Colonic mucosa (tissue), 4 donors: ENCODE results near the gene LRRC8C. TPM values are rescaled to one million over a fixed set of nuclear protein-coding genes. Genes with fewer than 3 reads are reported as not detected.

Experiments
- DNase-seq: peaks from one replicate; pipeline ENCODE4 v3.0.0-alpha.2; 2020
- H3K27ac ChIP-seq: fragments of 200-600 bp; one replicate; pipeline ENCODE4 v1.8.0; 2021
- H3K27me3 ChIP-seq: fragments of 200-600 bp; one replicate; pipeline ENCODE4 v1.8.0; 2021
- H3K36me3 ChIP-seq: fragments of 200-600 bp; one replicate; pipeline ENCODE4 v1.8.0; 2021
- H3K4me1 ChIP-seq: fragments of 200-600 bp; one replicate; pipeline ENCODE4 v1.8.0; 2021; ENCODE audit warnings: mild to moderate bottlenecking
- H3K4me3 ChIP-seq: fragments of 200-600 bp; one replicate; pipeline ENCODE4 v1.8.0; 2021
- H3K9ac ChIP-seq, 2 donors: one replicate each; pipeline ENCODE4 v1.7.0; 2013; ENCODE audit warnings: control low read depth in 2 of 2, low read depth in 2 of 2, low read length in 2 of 2
- H3K9me3 ChIP-seq: fragments of 200-600 bp; one replicate; pipeline ENCODE4 v1.8.0; 2021
- CTCF ChIP-seq: fragments of 200-600 bp; IDR thresholded peaks from one replicate; pipeline ENCODE4 v1.8.0; 2022; ENCODE audit warnings: antibody characterized with exemption, mild to moderate bottlenecking
- intact Hi-C: fragments of 100-400 bp; cut with DNase I; formaldehyde crosslinking; loops from one replicate; pipeline ENCODE4 v1.14.1; 2022
- total RNA-seq, 2 donors: library from RNA; stranded (reverse); fragmentation: NEBNext Ultra II Directional in 1 of 2; extraction: Animal tissue kit (Norgen Biotek cat#: 25700) in 1 of 2; gene quantifications; one replicate each; pipeline ENCODE4 v1.2.1, GENCODE V29; 2021
- donor health status: healthy.
- donor health status: DM: no; HTN: no; CAD: no.
- donor health status: DM: no; HTN: no; CAD: no.

The LRRC8C gene
- total RNA-seq, 2 donors from 2014 or later: 1.2 to 3.3 TPM

- no peak overlapping the region for H3K27ac ChIP-seq
- H3K36me3 ChIP-seq: no peaks in the 10 kb centered on the region
- H3K9me3 ChIP-seq: no peaks in the 10 kb centered on the region
- DNase-seq: no peak
- intact Hi-C loops: loop anchor here (2.0 to 10.0 kb wide), 2 partner anchors 116 to 166 kb away; no protein-coding TSS in a partner anchor
- H3K27me3 ChIP-seq: no peaks in the 10 kb centered on the region
- TF ChIP-seq CTCF: peak; percentile 70
- no peak overlapping the region for H3K4me3 ChIP-seq
- no peak overlapping the region for H3K9ac ChIP-seq
- H3K4me1 ChIP-seq: no peaks in the 10 kb centered on the region
Measured at GRCh38 chr1:89598450-89599331, 34.2 kb upstream of the LRRC8C start.

GRCh38 chr1:89599332-89599630 lies 33.6 kb upstream of the LRRC8C start:
- TF ChIP-seq CTCF: no peak
- H3K9me3 ChIP-seq: no peaks in the 10 kb centered on the region
- intact Hi-C loops: loop anchor here (2.0 to 10.0 kb wide), 2 partner anchors 116 to 166 kb away; no protein-coding TSS in a partner anchor

GRCh38 chr1:89600451-89601224 lies 32.3 kb upstream of the LRRC8C start:
- H3K4me1 ChIP-seq: no peaks in the 10 kb centered on the region
- no peak overlapping the region for H3K4me3 ChIP-seq
- H3K9ac ChIP-seq: no peak overlapping the region
- no peaks in the 10 kb centered on the region for H3K36me3 ChIP-seq
- H3K27me3 ChIP-seq: no peaks in the 10 kb centered on the region
- H3K9me3 ChIP-seq: no peaks in the 10 kb centered on the region
- TF ChIP-seq CTCF: no peak
- no peak overlapping the region for H3K27ac ChIP-seq
- no peak for DNase-seq
- intact Hi-C loops: no loop called here

More at GRCh38 chr1:89599332-89599630, 33.6 kb upstream of the LRRC8C start:
- H3K36me3 ChIP-seq: no peaks in the 10 kb centered on the region
- H3K9ac ChIP-seq: no peak overlapping the region
- no peaks in the 10 kb centered on the region for H3K27me3 ChIP-seq
- no peak overlapping the region for H3K27ac ChIP-seq
- no peak overlapping the region for H3K4me3 ChIP-seq
- no peak for DNase-seq
- no peaks in the 10 kb centered on the region for H3K4me1 ChIP-seq

- Histone ChIP-seq H3K27me3 (no peaks in the 10 kb centered on the region), H3K4me1 (no peaks in the 10 kb centered on the region), H3K9me3 (no peaks in the 10 kb centered on the region), H3K9ac (no peak overlapping the region), H3K4me3 (no peak overlapping the region), H3K36me3 (no peaks in the 10 kb centered on the region), H3K27ac (no peak overlapping the region)
- TF ChIP-seq CTCF: no peak
- intact Hi-C loops: no loop called here
- no peak for DNase-seq
Measured at GRCh38 chr1:89602871-89603404, 30.0 kb upstream of the LRRC8C start.

GRCh38 chr1:89603651-89604413 lies 29.1 kb upstream of the LRRC8C start:
- no peak overlapping the region for H3K9ac ChIP-seq
- H3K4me3 ChIP-seq: no peak overlapping the region
- no peaks in the 10 kb centered on the region for H3K9me3 ChIP-seq
- no peaks in the 10 kb centered on the region for H3K4me1 ChIP-seq
- H3K27ac ChIP-seq: no peak overlapping the region
- no peak for DNase-seq
- intact Hi-C loops: no loop called here
- no peaks in the 10 kb centered on the region for H3K27me3 ChIP-seq
- TF ChIP-seq CTCF: no peak
- H3K36me3 ChIP-seq: no peaks in the 10 kb centered on the region
